C4-2B (cell line): ENCODE measurements around the gene ARMC9.
A peak's percentile ranks its signal among the peaks of the same experiment; 100 is the strongest.

ENCODE experiments used
- H3K27ac ChIP-seq: fragments of 450-650 bp; 2 replicates; pipeline ENCODE4 v1.5.1; 2017
- CTCF ChIP-seq: fragments of 450-650 bp; conservative IDR thresholded peaks from 2 replicates; pipeline ENCODE4 v1.5.1; 2017; ENCODE audit warnings: mild to moderate bottlenecking
- ZFX ChIP-seq: fragments of 450-650 bp; IDR thresholded peaks from 2 replicates; pipeline ENCODE4 v1.6.1; 2017

ARMC9 gene

GRCh38 chr2:231364961-231365810, 166.8 kb downstream of the ARMC9 start:
- no peak for TF ChIP-seq ZFX
- no peak for TF ChIP-seq CTCF
- peak overlapping the region; percentile 57 for H3K27ac ChIP-seq

GRCh38 chr2:231367178-231367577, 168.7 kb downstream of the ARMC9 start:
- no peak overlapping the region for H3K27ac ChIP-seq
- TF ChIP-seq CTCF (no peak), ZFX (no peak)

- H3K27ac ChIP-seq: no peak overlapping the region
- TF ChIP-seq ZFX (no peak), CTCF (no peak)
Measured at GRCh38 chr2:231369580-231370428, 171.4 kb downstream of the ARMC9 start.

- no peak overlapping the region for H3K27ac ChIP-seq
- TF ChIP-seq CTCF (no peak), ZFX (no peak)
Measured at GRCh38 chr2:231370429-231370748, 172.0 kb downstream of the ARMC9 start.

- H3K27ac ChIP-seq: no peak overlapping the region
- TF ChIP-seq ZFX (no peak), CTCF (no peak)
Measured at GRCh38 chr2:231370749-231371429, 172.5 kb downstream of the ARMC9 start.

GRCh38 chr2:231371430-231372054, 173.1 kb downstream of the ARMC9 start:
- H3K27ac ChIP-seq: no peak overlapping the region
- TF ChIP-seq ZFX: no peak
- TF ChIP-seq CTCF: no peak
